Measurements from ENCODE around the gene AHCYL2.
"Not testable (repeated sequence)": the region's sequence is repeated elsewhere in the genome, so short reads cannot be mapped to it uniquely, and the experiment has no call there.

AHCYL2 gene

DNA sequence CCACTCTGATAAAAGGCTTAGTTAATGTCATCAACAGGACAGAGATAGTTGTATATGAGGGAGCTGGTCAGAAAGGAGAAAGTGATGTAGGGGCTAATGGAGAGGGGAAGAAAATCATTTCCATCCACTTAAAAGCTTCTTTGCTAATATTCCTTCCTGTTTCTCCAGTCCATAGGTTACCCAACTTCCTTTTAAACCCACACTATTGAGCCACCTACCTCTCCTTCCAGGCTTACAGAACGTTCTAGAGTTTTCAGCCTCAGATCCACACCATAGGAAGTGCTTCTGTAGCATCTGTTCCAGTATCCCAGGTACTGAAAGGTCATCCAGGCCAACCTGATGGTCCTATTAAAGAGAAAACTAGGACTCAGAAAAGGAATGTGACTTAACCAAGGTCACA is 237.6 kb downstream of the AHCYL2 start:
- no peak for DNase-seq

DNA sequence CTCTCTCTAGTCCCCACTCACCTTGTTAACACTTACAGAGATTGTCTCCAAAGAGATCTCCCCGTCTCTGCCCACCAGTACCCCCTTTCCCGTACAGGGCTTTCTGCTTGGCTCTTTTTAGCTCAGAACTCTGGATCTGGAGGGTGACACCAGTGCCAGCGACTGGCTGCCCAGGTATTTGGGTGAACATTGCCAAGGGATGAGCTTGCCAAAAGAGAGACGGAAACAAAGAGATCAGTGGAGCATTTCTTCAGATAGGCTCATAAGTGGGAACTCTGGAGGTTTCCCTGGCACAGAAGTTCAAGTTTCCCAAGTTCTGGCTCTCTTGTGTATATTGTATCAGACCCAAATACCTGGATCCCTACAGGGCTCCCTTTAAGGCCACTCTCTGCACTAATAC is 239.4 kb downstream of the AHCYL2 start:
- no peak for DNase-seq

DNA sequence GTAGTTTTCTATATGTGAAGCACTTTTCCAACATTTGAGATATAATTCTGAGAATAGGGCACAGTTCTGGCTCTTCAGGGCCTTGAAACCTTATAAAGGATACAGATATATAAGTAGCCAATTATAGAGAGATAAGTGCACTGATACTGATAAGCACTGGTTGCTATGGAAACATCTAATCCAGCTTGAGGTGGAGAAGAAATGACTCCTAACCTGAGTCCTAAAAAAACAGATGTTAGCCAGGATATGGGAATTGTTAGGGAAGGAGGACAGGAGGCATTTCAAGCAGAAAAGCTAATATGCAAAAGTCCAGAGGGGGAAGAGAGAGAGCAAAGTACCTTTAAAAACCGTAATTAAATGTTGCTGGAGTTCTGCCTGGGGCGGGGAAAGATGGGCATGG is 240.2 kb downstream of the AHCYL2 start:
- no peak for DNase-seq

DNA sequence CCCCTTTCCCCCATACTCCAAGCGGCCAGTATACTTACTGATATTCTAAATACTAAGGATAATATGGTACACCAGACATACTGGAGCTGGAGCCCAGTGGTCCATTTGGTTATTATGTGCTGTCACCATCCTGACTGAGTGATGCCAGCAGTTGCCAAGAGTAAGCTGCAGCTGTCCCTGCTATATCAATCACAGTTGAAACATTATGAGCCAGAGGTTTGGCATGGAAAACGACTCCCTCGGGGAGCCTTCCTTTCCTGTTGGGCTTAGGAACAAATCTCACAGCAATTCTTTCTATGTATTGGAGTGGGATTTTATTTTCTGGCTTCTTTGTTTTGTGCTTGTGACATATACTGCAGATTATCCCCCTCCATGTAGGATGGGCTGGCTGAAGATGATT is 242.0 kb downstream of the AHCYL2 start:
- no peak for DNase-seq

DNA sequence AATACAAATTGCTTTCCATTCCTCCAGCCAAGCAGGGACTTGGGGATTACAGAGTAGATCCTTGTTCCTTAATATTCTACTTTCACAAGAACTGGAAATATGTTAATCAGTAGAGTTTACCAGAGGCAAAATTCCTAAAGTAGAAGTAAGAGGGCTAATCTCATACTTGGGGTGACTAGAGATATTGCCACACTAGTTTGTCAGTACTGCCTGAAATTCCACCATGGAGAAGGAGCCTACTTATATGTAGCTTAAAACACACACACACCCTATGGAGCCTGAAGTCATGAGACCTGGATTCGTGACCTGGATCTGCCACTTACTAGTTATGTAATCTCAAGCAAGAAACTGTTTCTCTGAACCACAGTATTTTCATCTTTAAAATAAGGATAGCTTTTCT is 243.3 kb downstream of the AHCYL2 start:
- DNase-seq, result no peak

DNA sequence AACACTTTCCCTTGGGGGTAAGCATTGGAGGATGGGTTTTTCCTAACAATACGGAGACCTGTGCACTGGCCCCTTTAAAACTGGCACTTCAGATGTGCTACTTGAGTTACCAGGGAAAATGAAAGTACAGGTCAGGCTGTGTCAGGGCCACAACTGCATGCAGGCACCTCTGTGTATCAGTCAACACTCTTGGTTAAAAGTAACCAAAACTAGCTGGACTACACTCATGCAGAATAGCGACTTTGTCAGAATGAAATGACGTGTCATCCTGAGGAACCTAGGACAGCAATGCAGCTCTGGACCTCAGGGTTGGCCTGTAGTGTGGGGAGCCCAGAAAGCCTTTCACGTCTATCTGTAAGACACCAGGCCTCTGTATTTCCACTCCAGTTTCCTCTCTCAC is 243.7 kb downstream of the AHCYL2 start:
- peak; percentile 4 for DNase-seq

DNA sequence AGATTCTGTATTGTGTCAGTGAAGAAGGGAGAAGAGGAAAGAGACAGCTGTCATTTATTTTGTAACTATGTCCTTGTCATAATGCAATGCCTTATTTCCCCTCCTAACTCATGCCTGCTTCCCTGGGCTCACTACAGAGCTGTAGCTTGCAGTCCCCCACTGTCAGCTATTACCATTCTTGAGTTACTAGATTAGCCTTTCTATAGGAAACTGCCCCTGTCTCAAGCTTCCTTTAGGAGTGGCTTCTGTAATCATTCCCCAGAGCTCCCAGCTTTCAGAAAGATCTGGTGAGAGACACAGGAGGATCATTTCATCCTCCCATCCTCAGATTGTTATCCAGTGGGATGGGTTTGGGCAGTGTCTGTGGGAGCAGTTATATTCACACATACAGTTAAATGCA is 245.1 kb downstream of the AHCYL2 start:
- no peak for DNase-seq

DNA sequence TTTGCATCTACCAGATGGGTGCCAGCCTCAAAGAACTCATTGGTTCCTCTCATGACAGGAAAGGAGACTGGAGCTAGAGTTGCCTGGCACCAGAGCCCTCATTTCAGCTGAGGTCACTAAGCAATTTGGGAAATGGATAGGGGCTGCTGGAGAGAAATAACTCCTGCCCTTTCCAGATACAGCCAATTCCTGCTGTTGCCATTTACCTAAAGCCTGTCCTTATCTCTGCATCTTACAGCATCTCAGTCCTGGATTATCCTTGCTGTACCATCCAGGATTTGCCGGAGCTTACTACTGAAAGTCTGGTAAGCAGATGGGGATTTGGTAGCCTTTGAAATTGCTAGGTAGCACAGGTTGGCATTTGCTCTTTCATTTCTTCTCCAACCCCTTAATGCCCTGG is 245.6 kb downstream of the AHCYL2 start:
- DNase-seq, result no peak

DNA sequence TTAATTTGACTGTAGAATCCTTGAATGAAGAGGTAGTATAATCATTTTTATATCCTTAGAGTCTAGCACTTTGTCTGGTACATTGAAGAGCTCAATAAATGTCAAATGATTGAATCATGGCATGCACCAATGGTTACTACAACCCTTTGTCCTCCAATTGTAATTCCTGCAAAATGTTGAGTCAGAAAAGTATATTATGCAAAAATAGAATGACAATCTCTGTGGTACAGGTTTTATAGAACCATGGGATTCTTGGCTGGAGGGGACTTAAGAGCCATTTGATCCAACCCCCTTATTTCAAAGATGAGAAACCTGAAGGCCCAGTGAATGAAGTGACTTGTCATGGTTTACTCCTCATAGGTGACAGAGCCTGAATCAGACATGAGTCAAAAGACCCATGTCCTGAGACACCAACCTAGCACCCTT is 246.6 kb downstream of the AHCYL2 start:
- DNase-seq, result no peak

DNA sequence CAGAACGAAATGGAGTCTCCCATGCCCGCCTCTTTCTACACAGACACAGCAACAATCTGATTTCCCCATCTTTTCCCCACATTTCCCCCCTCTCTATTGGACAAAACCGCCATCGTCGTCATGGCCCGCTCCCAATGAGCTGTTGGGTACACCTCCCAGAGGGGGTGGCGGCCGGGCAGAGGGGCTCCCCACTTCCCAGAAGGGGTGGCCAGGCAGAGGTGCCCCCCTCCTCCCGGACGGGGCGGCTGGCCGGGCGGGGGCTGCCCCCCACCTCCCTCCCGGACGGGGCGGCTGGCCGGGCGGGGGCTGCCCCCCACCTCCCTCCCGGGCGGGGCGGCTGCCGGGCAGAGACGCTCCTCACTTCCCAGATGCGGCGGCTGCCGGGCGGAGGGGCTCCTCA is 251.1 kb downstream of the AHCYL2 start:
- DNase-seq, result not testable (repeated sequence)

DNA sequence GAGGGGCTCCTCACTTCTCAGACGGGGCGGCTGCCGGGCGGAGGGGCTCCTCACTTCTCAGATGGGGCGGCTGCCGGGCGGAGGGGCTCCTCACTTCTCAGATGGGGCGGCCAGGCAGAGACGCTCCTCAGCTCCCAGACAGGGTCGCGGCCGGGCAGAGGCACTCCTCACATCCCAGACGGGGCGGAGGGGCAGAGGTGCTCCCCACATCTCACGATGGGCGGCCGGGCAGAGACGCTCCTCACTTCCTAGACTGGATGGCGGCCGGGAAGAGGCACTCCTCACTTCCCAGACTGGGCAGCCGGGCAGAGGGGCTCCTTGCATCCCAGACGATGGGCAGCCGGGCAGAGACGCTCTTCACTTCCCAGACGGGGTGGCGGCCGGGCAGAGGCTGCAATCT is 251.6 kb downstream of the AHCYL2 start:
- not testable (repeated sequence) for DNase-seq
